ENCODE results near the gene ZNF605.
"Not testable (repeated sequence)": the region's sequence is repeated elsewhere in the genome, so short reads cannot be mapped to it uniquely, and the experiment has no call there.

The ZNF605 gene

GRCh38 chr12:132909030-132909368, 47.1 kb downstream of the ZNF605 start:
- no peak for TF ChIP-seq ZFP3 (CRISPR knock-in tag; IDR thresholded peaks at IDR 0.05)
- no peak for TF ChIP-seq TSHZ2 (CRISPR knock-in tag; IDR thresholded peaks at IDR 0.05)
- ATAC-seq = peak; percentile 13

- TF ChIP-seq POU6F1 (CRISPR knock-in tag; IDR thresholded peaks at IDR 0.05; ENCODE audit: borderline replicate concordance, low read depth) (no peak), OSR1 (CRISPR knock-in tag; IDR thresholded peaks at IDR 0.05) (no peak), TSHZ2 (CRISPR knock-in tag; IDR thresholded peaks at IDR 0.05) (no peak), ZC3H10 (CRISPR knock-in tag; IDR thresholded peaks at IDR 0.05) (no peak), ZFP30 (CRISPR knock-in tag; IDR thresholded peaks at IDR 0.05) (no peak), ISL1 (CRISPR knock-in tag; IDR thresholded peaks at IDR 0.05) (no peak), RARB (CRISPR knock-in tag; IDR thresholded peaks at IDR 0.05) (no peak), PPARA (CRISPR knock-in tag; IDR thresholded peaks at IDR 0.05; ENCODE audit: borderline replicate concordance) (no peak), CREB5 (CRISPR knock-in tag; IDR thresholded peaks at IDR 0.05; ENCODE audit: low read depth) (no peak), SNAI2 (CRISPR knock-in tag; IDR thresholded peaks at IDR 0.05) (no peak), GLIS3 (CRISPR knock-in tag; IDR thresholded peaks at IDR 0.05) (no peak), ZNF8 (CRISPR knock-in tag; IDR thresholded peaks at IDR 0.05) (no peak), CSDC2 (CRISPR knock-in tag; IDR thresholded peaks at IDR 0.05) (no peak), PATZ1 (CRISPR knock-in tag; IDR thresholded peaks at IDR 0.05; ENCODE audit: borderline replicate concordance) (no peak), ZNF565 (CRISPR knock-in tag; conservative IDR thresholded peaks at IDR 0.05; ENCODE audit: low read depth) (no peak), TOX (CRISPR knock-in tag; IDR thresholded peaks at IDR 0.05; ENCODE audit: borderline replicate concordance) (no peak)
- peak; percentile 96 for ATAC-seq
These were observed 47.7 kb downstream of the ZNF605 start for GRCh38 chr12:132908145-132909029.

- ATAC-seq = not testable (repeated sequence)
These were observed 48.3 kb downstream of the ZNF605 start for GRCh38 chr12:132907789-132908144.

- TF ChIP-seq RARB (CRISPR knock-in tag; IDR thresholded peaks at IDR 0.05) (no peak), ZFP3 (CRISPR knock-in tag; IDR thresholded peaks at IDR 0.05) (no peak), POU6F1 (CRISPR knock-in tag; IDR thresholded peaks at IDR 0.05; ENCODE audit: borderline replicate concordance, low read depth) (no peak), TCF4 (CRISPR knock-in tag; IDR thresholded peaks at IDR 0.05; ENCODE audit: borderline replicate concordance) (no peak), TSHZ2 (CRISPR knock-in tag; IDR thresholded peaks at IDR 0.05) (no peak), ZNF8 (CRISPR knock-in tag; IDR thresholded peaks at IDR 0.05) (no peak), ZC3H10 (CRISPR knock-in tag; IDR thresholded peaks at IDR 0.05) (no peak), SNAI2 (CRISPR knock-in tag; IDR thresholded peaks at IDR 0.05) (no peak), ZNF70 (CRISPR knock-in tag; IDR thresholded peaks at IDR 0.05) (no peak), ZNF565 (CRISPR knock-in tag; conservative IDR thresholded peaks at IDR 0.05; ENCODE audit: low read depth) (no peak)
- no peak for ATAC-seq
These were observed 48.9 kb downstream of the ZNF605 start for GRCh38 chr12:132907216-132907615.
